ENCODE results near the gene SMAD9. TPM values are rescaled to one million over a fixed set of nuclear protein-coding genes. Genes with fewer than 3 reads are reported as not detected.

Gene SMAD9
- total RNA-seq, 2 experiments from 2014 or later = 10.3 to 10.8 TPM

DNA sequence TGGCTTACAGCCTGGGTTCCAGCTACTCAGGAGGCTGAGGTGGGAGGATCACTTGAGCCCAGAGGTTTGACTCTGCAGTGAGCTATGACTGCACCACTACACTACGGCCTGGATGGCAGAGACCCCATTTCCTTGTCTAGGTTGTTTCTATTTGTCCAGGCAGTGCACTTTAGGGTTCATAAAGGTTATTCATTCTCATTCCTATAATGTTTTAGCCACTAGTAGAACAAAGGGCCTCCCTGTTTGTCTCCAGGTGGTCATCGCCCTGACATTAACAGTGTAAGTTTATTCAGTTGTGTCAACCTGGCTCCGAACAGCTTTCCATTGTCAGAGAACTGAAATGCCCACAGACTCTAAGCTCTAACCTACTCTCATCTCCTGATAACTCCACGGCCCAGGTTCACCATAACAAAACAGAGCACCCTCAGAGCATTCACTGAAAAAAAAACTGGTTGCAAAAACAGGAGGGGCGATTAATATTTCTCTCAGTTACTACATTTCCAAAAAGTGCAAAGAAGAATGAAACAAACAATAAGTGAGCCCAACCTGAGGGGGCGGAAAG is 37.1 kb downstream of the SMAD9 start:
- Histone ChIP-seq H3K4me2 (ENCODE audit: low read length) (no peak overlapping the region), H3K36me3 (ENCODE audit: insufficient read depth, low read length) (no peaks in the 10 kb centered on the region), H2AFZ (ENCODE audit: low read length) (no peak overlapping the region), H3K27ac (ENCODE audit: low read depth, low read length, poor library complexity, severe bottlenecking) (no peak overlapping the region), H3K4me3 (ENCODE audit: low read depth, low read length, poor library complexity, severe bottlenecking) (no peak overlapping the region), H4K20me1 (ENCODE audit: insufficient read depth, low read length) (no peaks in the 10 kb centered on the region), H3K4me1 (ENCODE audit: insufficient read depth, low read length, poor library complexity, severe bottlenecking) (peaks cover 5% of the 10 kb centered on the region), H3K79me2 (ENCODE audit: insufficient read depth, low read depth, low read length) (no peaks in the 10 kb centered on the region), H3K9me2 (ENCODE audit: insufficient read depth, low read length) (no peaks in the 10 kb centered on the region), H3K9me3 (ENCODE audit: low read length) (no peaks in the 10 kb centered on the region)
- no TSS peak for BruUV-seq (replicated peaks)
- ChIA-PET POLR2A (no interaction called here), CTCF (ENCODE audit: unreplicated experiment) (no interaction called here)
- intact Hi-C loops (cut with micrococcal nuclease; ENCODE audit: unreplicated experiment) = no loop called here
- no peak for DNase-seq (ENCODE audit: low spot score)
- TF ChIP-seq EZH2phosphoT487 (IDR thresholded peaks at IDR 0.05; ENCODE audit: borderline replicate concordance, low read depth, low read length) = no peak
- TF ChIP-seq, protein P1, sequence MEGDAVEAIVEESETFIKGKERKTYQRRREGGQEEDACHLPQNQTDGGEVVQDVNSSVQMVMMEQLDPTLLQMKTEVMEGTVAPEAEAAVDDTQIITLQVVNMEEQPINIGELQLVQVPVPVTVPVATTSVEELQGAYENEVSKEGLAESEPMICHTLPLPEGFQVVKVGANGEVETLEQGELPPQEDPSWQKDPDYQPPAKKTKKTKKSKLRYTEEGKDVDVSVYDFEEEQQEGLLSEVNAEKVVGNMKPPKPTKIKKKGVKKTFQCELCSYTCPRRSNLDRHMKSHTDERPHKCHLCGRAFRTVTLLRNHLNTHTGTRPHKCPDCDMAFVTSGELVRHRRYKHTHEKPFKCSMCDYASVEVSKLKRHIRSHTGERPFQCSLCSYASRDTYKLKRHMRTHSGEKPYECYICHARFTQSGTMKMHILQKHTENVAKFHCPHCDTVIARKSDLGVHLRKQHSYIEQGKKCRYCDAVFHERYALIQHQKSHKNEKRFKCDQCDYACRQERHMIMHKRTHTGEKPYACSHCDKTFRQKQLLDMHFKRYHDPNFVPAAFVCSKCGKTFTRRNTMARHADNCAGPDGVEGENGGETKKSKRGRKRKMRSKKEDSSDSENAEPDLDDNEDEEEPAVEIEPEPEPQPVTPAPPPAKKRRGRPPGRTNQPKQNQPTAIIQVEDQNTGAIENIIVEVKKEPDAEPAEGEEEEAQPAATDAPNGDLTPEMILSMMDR (conservative IDR thresholded peaks at IDR 0.05; ENCODE audit: low read length) = no peak

DNA sequence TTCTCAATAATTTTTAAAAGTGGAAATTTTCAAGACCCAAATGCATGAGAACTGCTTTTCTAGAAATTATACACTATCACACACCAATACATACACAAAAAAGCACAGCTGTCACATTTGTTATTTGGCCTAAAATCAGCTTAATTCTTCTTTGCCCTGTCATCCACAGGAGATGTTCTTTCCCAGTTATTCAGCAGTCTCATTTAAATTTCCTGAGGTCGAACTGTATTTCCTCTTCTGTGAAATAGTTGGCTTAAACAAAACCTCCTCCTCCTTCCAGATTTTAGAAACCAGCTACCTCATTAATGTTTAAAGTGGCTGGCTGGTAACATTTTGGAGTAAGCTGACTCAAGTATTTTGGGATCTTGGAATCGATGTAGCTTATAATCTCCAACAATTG is 39.1 kb downstream of the SMAD9 start:
- no TSS peak for BruUV-seq (replicated peaks)
- CTCF ChIA-PET (ENCODE audit: unreplicated experiment) = no interaction called here

More for the DNA sequence above, 39.1 kb downstream of the SMAD9 start:
- DNase-seq (ENCODE audit: low spot score) = no peak
- TF ChIP-seq EZH2phosphoT487 (IDR thresholded peaks at IDR 0.05; ENCODE audit: borderline replicate concordance, low read depth, low read length) = no peak
- TF ChIP-seq, protein P1 (conservative IDR thresholded peaks at IDR 0.05; ENCODE audit: low read length) = no peak
- Histone ChIP-seq H3K9me2 (ENCODE audit: insufficient read depth, low read length) (no peaks in the 10 kb centered on the region), H3K27ac (ENCODE audit: low read depth, low read length, poor library complexity, severe bottlenecking) (no peak overlapping the region), H3K4me3 (ENCODE audit: low read depth, low read length, poor library complexity, severe bottlenecking) (no peak overlapping the region), H3K4me2 (ENCODE audit: low read length) (no peak overlapping the region), H3K9me3 (ENCODE audit: low read length) (no peaks in the 10 kb centered on the region), H3K79me2 (ENCODE audit: insufficient read depth, low read depth, low read length) (no peaks in the 10 kb centered on the region), H4K20me1 (ENCODE audit: insufficient read depth, low read length) (no peaks in the 10 kb centered on the region), H3K36me3 (ENCODE audit: insufficient read depth, low read length) (no peaks in the 10 kb centered on the region), H2AFZ (ENCODE audit: low read length) (no peak overlapping the region), H3K4me1 (ENCODE audit: insufficient read depth, low read length, poor library complexity, severe bottlenecking) (peaks cover 5% of the 10 kb centered on the region)
- POLR2A ChIA-PET = interaction anchor here (1.4 to 1.7 kb wide), 2 partner anchors 9 to 40 kb away, joined by 5 read pairs; no protein-coding TSS in a partner anchor
- intact Hi-C loops (cut with micrococcal nuclease; ENCODE audit: unreplicated experiment) = no loop called here
